ENCODE results near the gene ATP8A2. TPM values are rescaled to one million over a fixed set of nuclear protein-coding genes. Genes with fewer than 3 reads are reported as not detected.
"Not testable (repeated sequence)": the region's sequence is repeated elsewhere in the genome, so short reads cannot be mapped to it uniquely, and the experiment has no call there.

ATP8A2 gene
- under 1 TPM; 0.10 to 0.15 TPM for total RNA-seq

- no peak within 1 kb of the TSS for H3K27ac Mint-ChIP-seq
- H3K4me1 Mint-ChIP-seq, result peaks cover 10% of the 10 kb centered on the region
- no peaks in the 10 kb centered on the region for H3K9me3 Mint-ChIP-seq
- ChIA-PET POLR2A (no interaction called here), CTCF (no interaction called here)
- H3K36me3 Mint-ChIP-seq (ENCODE audit: low read depth), result no peaks in the 10 kb centered on the region
- H3K4me3 Mint-ChIP-seq, result peak within 1 kb of the TSS; percentile 49
- no peak for DNase-seq
- H3K27me3 Mint-ChIP-seq, result peaks cover 60% of the 10 kb centered on the region
Measured at GRCh38 chr13:25371875-25372283, at the start of gene ATP8A2. Gene ATP8A2, plus strand, starts transcription at chr13:25371974. Its CDS starts 239 bp downstream, at chr13:25372213.

- no peak for DNase-seq
- Mint-ChIP-seq H3K36me3 (ENCODE audit: low read depth) (peaks cover 40% of the 10 kb centered on the region), H3K4me3 (no peak overlapping the region), H3K4me1 (no peaks in the 10 kb centered on the region), H3K27me3 (no peaks in the 10 kb centered on the region), H3K9me3 (no peaks in the 10 kb centered on the region), H3K27ac (no peak overlapping the region)
- ChIA-PET POLR2A (interaction anchor here (2.0 kb wide), 1 partner anchor 19 kb away, joined by 11 read pairs; no protein-coding TSS in a partner anchor), CTCF (no interaction called here)
Measured at GRCh38 chr13:25324100-25324499, 47.7 kb upstream of the ATP8A2 start.

- POLR2A ChIA-PET, result no interaction called here
- Mint-ChIP-seq H3K4me3 (no peak overlapping the region), H3K36me3 (ENCODE audit: low read depth) (peaks cover 66% of the 10 kb centered on the region), H3K27me3 (no peaks in the 10 kb centered on the region), H3K4me1 (peaks cover 4% of the 10 kb centered on the region), H3K9me3 (no peaks in the 10 kb centered on the region), H3K27ac (no peak overlapping the region)
- CTCF ChIA-PET, result no interaction called here
- no peak for DNase-seq
Measured at GRCh38 chr13:25329706-25330105, 42.1 kb upstream of the ATP8A2 start.

GRCh38 chr13:25330541-25330940, 41.2 kb upstream of the ATP8A2 start:
- H3K27ac Mint-ChIP-seq, result peak overlapping the region; percentile 8
- ChIA-PET CTCF (no interaction called here), POLR2A (interaction anchor here (1.4 kb wide), 1 partner anchor 29 kb away, joined by 4 read pairs; the partner anchor contains the start of gene NUP58)
- H3K4me3 Mint-ChIP-seq, result no peak overlapping the region
- no peak for DNase-seq
- no peaks in the 10 kb centered on the region for H3K27me3 Mint-ChIP-seq
- H3K36me3 Mint-ChIP-seq (ENCODE audit: low read depth), result peaks cover 64% of the 10 kb centered on the region
- H3K9me3 Mint-ChIP-seq, result no peaks in the 10 kb centered on the region
- peaks cover 4% of the 10 kb centered on the region for H3K4me1 Mint-ChIP-seq

GRCh38 chr13:25335856-25336255, 35.9 kb upstream of the ATP8A2 start:
- no peaks in the 10 kb centered on the region for H3K9me3 Mint-ChIP-seq
- H3K27me3 Mint-ChIP-seq, result no peaks in the 10 kb centered on the region
- peaks cover 4% of the 10 kb centered on the region for H3K4me1 Mint-ChIP-seq
- POLR2A ChIA-PET, result no interaction called here
- H3K27ac Mint-ChIP-seq, result no peak overlapping the region
- H3K36me3 Mint-ChIP-seq (ENCODE audit: low read depth), result peaks cover 54% of the 10 kb centered on the region
- no peak for DNase-seq
- no peak overlapping the region for H3K4me3 Mint-ChIP-seq
- CTCF ChIA-PET, result no interaction called here

GRCh38 chr13:25345576-25345975, 26.2 kb upstream of the ATP8A2 start:
- Mint-ChIP-seq H3K4me1 (no peaks in the 10 kb centered on the region), H3K36me3 (ENCODE audit: low read depth) (peaks cover 6% of the 10 kb centered on the region), H3K27me3 (no peaks in the 10 kb centered on the region), H3K4me3 (no peak overlapping the region), H3K9me3 (no peaks in the 10 kb centered on the region), H3K27ac (no peak overlapping the region)
- ChIA-PET CTCF (no interaction called here), POLR2A (no interaction called here)
- no peak for DNase-seq

GRCh38 chr13:25347151-25347550, 24.6 kb upstream of the ATP8A2 start:
- ChIA-PET CTCF (no interaction called here), POLR2A (interaction anchor here (1.2 kb wide), 1 partner anchor 51 kb away, joined by 3 read pairs; no protein-coding TSS in a partner anchor)
- H3K27ac Mint-ChIP-seq, result no peak overlapping the region
- no peak for DNase-seq
- H3K36me3 Mint-ChIP-seq (ENCODE audit: low read depth), result no peaks in the 10 kb centered on the region
- H3K9me3 Mint-ChIP-seq, result no peaks in the 10 kb centered on the region
- peaks cover 1% of the 10 kb centered on the region for H3K27me3 Mint-ChIP-seq
- no peak overlapping the region for H3K4me3 Mint-ChIP-seq
- no peaks in the 10 kb centered on the region for H3K4me1 Mint-ChIP-seq

- H3K9me3 Mint-ChIP-seq, result no peaks in the 10 kb centered on the region
- peaks cover 18% of the 10 kb centered on the region for H3K27me3 Mint-ChIP-seq
- ChIA-PET POLR2A (no interaction called here), CTCF (no interaction called here)
- DNase-seq, result no peak
- no peak overlapping the region for H3K27ac Mint-ChIP-seq
- no peaks in the 10 kb centered on the region for H3K4me1 Mint-ChIP-seq
- no peak overlapping the region for H3K4me3 Mint-ChIP-seq
- H3K36me3 Mint-ChIP-seq (ENCODE audit: low read depth), result no peaks in the 10 kb centered on the region
Measured at GRCh38 chr13:25351404-25351803, 20.4 kb upstream of the ATP8A2 start.

- CTCF ChIA-PET, result interaction anchor here (0.9 kb wide), 1 partner anchor 24 kb away, joined by 3 read pairs; no protein-coding TSS in a partner anchor
- no peaks in the 10 kb centered on the region for H3K4me1 Mint-ChIP-seq
- no peaks in the 10 kb centered on the region for H3K9me3 Mint-ChIP-seq
Measured at GRCh38 chr13:25352230-25352629, 19.5 kb upstream of the ATP8A2 start.

GRCh38 chr13:25352806-25353205, 19.0 kb upstream of the ATP8A2 start:
- ChIA-PET POLR2A (no interaction called here), CTCF (no interaction called here)
- Mint-ChIP-seq H3K36me3 (ENCODE audit: low read depth) (no peaks in the 10 kb centered on the region), H3K27me3 (peaks cover 19% of the 10 kb centered on the region), H3K4me3 (no peak overlapping the region), H3K27ac (no peak overlapping the region), H3K4me1 (no peaks in the 10 kb centered on the region), H3K9me3 (no peaks in the 10 kb centered on the region)
- no peak for DNase-seq

More at GRCh38 chr13:25352230-25352629, 19.5 kb upstream of the ATP8A2 start:
- no peak overlapping the region for H3K27ac Mint-ChIP-seq
- DNase-seq, result no peak
- H3K4me3 Mint-ChIP-seq, result no peak overlapping the region
- H3K36me3 Mint-ChIP-seq (ENCODE audit: low read depth), result no peaks in the 10 kb centered on the region
- H3K27me3 Mint-ChIP-seq, result peaks cover 18% of the 10 kb centered on the region
- POLR2A ChIA-PET, result no interaction called here

- H3K9me3 Mint-ChIP-seq, result no peaks in the 10 kb centered on the region
- no peak for DNase-seq
- H3K4me1 Mint-ChIP-seq, result no peaks in the 10 kb centered on the region
- POLR2A ChIA-PET, result no interaction called here
- CTCF ChIA-PET, result no interaction called here
- no peak overlapping the region for H3K27ac Mint-ChIP-seq
- H3K27me3 Mint-ChIP-seq, result peaks cover 23% of the 10 kb centered on the region
- H3K36me3 Mint-ChIP-seq (ENCODE audit: low read depth), result no peaks in the 10 kb centered on the region
- no peak overlapping the region for H3K4me3 Mint-ChIP-seq
Measured at GRCh38 chr13:25353344-25353743, 18.4 kb upstream of the ATP8A2 start.

- CTCF ChIA-PET, result interaction anchor here (0.6 to 1.0 kb wide), 2 partner anchors 111 to 515 kb away, joined by 3 read pairs; no protein-coding TSS in a partner anchor
- Mint-ChIP-seq H3K4me1 (no peaks in the 10 kb centered on the region), H3K36me3 (ENCODE audit: low read depth) (no peaks in the 10 kb centered on the region), H3K9me3 (no peaks in the 10 kb centered on the region), H3K27me3 (peaks cover 23% of the 10 kb centered on the region), H3K4me3 (no peak overlapping the region), H3K27ac (no peak overlapping the region)
- POLR2A ChIA-PET, result no interaction called here
- DNase-seq, result no peak
Measured at GRCh38 chr13:25354377-25354776, 17.4 kb upstream of the ATP8A2 start.

GRCh38 chr13:25360443-25360842, 11.3 kb upstream of the ATP8A2 start:
- H3K27me3 Mint-ChIP-seq, result peaks cover 12% of the 10 kb centered on the region
- H3K27ac Mint-ChIP-seq; H3K4me1 Mint-ChIP-seq; H3K4me3 Mint-ChIP-seq; DNase-seq; POLR2A ChIA-PET; H3K9me3 Mint-ChIP-seq; CTCF ChIA-PET; H3K36me3 Mint-ChIP-seq (ENCODE audit: low read depth): not testable (repeated sequence)

- Mint-ChIP-seq H3K27ac (no peak overlapping the region), H3K36me3 (ENCODE audit: low read depth) (no peaks in the 10 kb centered on the region), H3K4me3 (no peak overlapping the region), H3K27me3 (peaks cover 25% of the 10 kb centered on the region), H3K9me3 (no peaks in the 10 kb centered on the region), H3K4me1 (no peaks in the 10 kb centered on the region)
- ChIA-PET CTCF (interaction anchor here (1.0 kb wide), 1 partner anchor 10 kb away, joined by 4 read pairs; no protein-coding TSS in a partner anchor), POLR2A (no interaction called here)
- DNase-seq, result no peak
Measured at GRCh38 chr13:25365720-25366235, 6.0 kb upstream of the ATP8A2 start.
